NCI-H146 (cell line): ENCODE data around the gene SRMS.

Source experiments
- DNase-seq: peaks from one replicate; lab custom pipeline; 2025; lab: John Stamatoyannopoulos, UW

Gene SRMS

GRCh38 chr20:63538204-63539091 is 9.1 kb downstream of the SRMS start:
- DNase-seq = peak; percentile 65

DNA sequence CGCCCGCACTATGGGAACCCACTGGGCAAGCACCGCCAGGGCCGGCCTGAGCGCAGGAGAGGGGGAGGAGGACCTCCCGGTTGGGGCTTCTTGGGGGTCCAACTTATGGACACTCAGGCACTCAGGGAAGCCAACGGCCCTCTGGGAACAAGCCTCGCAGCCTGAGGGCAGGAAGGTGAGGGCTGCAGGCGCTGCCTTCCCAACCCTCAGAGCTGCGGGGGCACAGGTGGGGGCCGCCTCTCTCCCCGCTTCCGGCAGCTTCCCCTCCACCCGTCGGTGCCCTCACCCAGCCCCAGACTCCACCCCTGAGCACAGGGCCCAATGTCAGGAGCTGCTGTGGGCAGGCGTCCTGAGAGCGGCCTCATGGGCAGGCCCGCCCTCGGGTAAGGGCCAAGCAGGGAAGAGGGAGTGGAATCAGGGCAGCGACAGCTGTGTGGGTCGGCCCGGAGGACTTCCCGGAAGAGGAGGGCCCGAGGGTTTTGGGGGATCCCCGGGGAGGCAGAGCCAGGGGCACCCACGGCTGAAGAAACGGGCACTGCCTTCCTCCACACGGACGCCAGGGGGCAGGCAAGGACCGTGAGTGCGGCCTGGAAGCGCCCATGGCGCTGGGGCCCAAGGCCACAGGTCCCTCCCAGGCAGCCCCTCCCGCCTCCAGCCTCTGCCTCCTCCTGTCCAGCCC is 9.9 kb downstream of the SRMS start:
- DNase-seq = peak; percentile 87

- no peak for DNase-seq
Measured at GRCh38 chr20:63536997-63537524, 10.5 kb downstream of the SRMS start, which contains the start of gene PTK6. PTK6 (minus strand) TSS chr20:63537376; CDS start chr20:63537314, 62 bp downstream.

- peak; percentile 88 for DNase-seq
Measured at GRCh38 chr20:63536241-63536977, 11.1 kb downstream of the SRMS start.

GRCh38 chr20:63534831-63535651 is 12.5 kb downstream of the SRMS start:
- DNase-seq = no peak

GRCh38 chr20:63534427-63534830 is 13.1 kb downstream of the SRMS start:
- DNase-seq = no peak

- no peak for DNase-seq
Measured at GRCh38 chr20:63533871-63534393, 13.6 kb downstream of the SRMS start.

- DNase-seq = no peak
Measured at GRCh38 chr20:63533388-63533787, 14.2 kb downstream of the SRMS start.

DNA sequence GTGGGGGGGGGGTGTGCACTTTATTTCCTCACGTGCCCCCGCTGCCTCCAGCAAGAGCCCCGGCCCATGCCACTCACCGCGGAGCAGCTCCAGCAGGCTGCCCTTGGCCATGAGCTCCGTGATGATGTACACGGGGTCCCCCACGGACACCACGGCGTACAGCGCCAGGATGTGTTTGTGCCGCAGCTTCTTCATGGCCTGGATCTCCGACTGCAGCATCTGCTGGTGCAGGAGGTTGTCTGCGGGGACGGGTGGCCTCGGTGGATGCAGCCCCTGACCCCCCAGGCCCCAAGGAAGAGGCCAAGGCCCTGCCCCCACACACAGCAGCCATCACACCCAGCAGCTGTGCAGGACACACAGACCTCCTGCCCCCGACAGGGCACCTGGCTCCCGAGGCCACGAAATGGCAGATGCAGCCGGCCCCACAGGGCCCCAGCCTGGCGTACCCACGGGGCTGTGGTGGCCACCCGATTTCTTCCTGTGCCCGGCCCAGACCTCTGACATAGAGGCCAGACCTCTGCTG is 15.0 kb downstream of the SRMS start:
- no peak for DNase-seq

GRCh38 chr20:63531686-63532448 is 15.7 kb downstream of the SRMS start:
- DNase-seq = no peak

DNA sequence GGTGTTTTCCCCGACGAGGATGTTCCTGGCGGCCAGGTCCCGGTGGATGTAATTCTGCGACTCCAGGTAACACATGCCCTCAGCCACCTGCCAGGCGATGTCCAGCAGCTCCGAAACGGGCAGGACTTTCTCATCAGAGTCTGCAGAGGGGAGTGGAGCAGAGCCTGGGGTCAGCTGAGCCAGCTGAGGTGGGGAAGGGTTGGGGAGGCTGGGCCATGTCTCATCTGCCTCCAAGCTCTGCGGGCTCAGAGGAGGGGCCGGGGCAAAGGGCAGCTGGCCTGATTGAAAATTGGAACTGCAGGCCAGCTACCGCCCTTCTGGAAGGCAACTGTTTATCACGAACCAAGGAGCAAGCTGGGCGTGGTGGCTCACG is 16.8 kb downstream of the SRMS start:
- DNase-seq = no peak

DNA sequence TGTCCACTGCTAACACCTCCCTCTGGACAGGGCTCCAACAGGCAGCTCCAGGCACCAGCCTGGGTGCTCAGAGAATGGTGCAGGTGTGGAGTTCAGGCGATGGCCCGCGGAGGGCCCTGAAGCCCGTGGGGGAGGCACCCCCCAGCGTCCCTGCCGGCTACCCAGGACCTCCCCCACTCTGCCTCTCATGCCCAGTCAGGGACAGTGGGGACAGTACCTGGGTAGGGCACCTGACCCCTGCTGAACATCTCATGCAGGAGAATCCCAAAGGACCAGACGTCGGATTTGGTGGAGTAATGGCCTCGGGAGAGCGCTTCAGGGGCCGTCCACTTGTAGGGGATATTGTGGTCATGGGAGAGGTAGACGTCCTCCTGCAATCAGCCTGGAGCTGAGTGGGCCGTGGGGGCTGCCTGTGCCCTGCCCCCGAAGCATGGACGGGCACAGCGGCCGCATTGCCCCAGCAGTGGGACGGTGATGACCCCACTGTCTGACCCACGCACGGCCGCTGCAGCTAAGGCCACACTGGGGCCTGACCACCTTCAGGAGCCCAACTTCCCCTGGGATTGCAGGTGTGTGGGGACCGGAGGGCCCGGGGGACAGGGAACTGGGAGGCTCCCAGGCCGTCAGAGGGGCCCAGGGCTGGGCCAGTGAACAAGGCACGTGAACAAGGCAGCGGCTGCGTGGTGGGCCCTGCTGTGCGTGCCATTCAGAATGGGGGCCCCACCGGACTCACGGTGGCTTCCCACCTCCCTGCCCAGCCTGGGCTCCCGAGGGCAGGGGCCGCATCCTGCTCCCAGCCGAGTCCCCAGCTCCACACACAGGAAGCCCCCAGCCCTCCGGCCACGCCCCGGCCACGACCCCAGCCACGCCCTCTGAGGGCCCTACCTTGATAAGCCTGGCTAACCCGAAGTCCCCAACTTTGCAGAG is 17.4 kb downstream of the SRMS start:
- no peak for DNase-seq

DNA sequence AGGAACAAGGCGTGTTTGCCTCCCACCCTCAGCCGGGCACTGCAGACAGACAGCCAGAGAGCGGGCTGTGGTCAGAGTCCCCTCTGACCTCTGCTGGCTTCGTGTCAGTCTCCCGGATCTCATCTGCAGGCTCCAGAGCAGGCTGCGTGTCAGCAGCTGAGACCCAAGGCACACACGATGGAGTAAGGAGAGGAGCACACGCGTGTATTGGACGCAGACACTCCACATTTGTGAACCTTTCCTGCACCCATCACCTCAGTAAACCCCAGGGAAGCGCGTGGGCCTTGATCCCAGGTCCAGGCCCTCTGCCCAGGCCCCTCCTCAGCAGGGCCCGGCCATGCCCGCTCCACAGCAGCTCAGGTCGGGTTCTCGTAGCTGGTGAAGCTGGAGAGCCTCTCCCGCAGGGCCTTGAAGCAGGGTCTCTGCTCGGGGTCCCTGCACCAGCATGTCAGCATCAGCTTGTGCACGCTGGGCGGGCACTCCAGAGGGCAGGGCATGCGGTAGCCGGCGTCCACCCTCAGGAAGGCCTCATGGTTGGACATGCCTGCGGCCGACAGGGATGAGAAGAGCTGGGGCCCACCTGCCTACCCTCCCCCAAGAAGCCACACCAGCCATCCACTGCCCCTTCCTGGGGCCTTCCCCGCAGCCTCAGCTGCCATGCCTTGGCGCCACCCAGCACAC is 18.2 kb downstream of the SRMS start:
- DNase-seq = no peak

GRCh38 chr20:63527184-63527583 is 20.4 kb downstream of the SRMS start:
- no peak for DNase-seq

DNA sequence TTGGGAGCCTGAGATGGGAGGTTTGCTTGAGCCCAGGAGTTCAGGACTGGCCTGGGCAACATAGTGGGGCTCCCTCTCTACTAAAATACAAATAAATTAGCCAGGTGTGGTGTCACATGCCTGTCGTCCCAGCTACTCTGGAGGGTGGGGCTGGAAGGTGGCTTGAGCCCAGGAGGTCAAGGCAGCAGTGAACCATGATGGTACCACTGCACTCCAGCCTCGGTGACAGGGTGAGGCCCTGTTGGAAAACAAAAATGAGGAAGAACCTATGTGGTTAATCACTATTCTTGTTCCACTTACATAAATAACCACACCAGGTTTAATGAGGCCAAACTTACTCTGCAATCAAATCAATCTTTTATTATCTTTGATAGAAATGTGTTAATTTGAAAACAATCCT is 21.6 kb downstream of the SRMS start:
- DNase-seq = no peak

- DNase-seq = no peak
Measured at GRCh38 chr20:63525185-63525584, 22.4 kb downstream of the SRMS start.

DNA sequence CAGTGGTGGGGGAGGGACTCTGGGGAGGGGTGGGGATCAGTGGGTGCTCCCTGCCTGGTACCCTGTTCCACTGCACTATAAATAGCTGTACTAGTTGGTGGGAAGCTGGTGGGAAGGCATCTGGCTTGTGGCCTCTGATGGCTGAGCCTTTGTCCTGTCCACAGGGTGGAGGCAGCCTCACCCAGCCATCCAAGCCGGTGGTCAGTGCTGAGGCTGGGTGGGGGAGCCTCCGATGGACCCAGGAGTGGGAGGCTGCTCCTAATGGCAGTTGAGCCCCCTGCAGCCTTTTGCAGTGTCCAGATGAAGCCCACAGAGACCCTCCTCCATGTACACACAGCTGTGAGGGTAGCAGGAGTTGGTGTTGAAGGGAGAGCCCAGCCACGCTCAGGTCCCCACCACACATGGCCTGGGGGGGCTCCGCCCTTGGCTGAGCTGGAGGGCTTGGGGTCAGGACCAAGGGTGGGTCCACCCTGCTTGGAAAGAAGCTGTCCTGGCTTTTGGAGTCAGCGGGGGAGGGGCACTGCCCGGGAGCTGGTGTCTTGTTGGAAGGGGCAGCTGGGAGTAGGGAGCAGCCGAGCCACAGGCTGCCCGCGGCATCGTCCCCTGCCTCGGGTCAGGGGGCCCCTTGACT is 24.5 kb downstream of the SRMS start:
- no peak for DNase-seq
